Measurements from ENCODE around the gene LYPD8. TPM values are rescaled to one million over a fixed set of nuclear protein-coding genes. Genes with fewer than 3 reads are reported as not detected.
A peak's percentile ranks its signal among the peaks of the same experiment; 100 is the strongest.

LYPD8 gene
- total RNA-seq, 2 experiments from 2014 or later: not detected

DNA sequence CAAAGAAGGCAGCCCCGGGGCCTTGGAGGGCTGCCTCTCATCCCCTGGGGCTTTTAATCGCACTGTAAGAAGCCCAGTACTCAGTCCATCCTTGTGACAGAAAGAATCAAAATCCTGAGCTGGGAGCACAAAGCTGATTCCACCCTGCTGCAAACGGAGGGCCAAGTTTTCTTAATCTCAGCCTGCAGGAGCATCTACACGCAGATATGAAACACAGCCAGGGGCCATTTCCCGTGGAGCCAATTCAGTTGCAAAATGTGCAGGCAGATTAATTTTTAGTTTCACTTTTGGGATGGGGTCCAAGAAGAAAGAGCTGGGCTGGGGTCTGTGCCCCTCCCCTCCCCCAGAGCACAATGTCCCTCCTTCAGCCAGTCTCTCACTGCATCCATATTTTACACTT, 4.4 kb downstream of the LYPD8 start:
- ChIA-PET CTCF (interaction anchor here (1.8 kb wide), 1 partner anchor 55 kb away, joined by 6 read pairs; no protein-coding TSS in a partner anchor), POLR2A (no interaction called here)
- TF ChIP-seq, protein P1, sequence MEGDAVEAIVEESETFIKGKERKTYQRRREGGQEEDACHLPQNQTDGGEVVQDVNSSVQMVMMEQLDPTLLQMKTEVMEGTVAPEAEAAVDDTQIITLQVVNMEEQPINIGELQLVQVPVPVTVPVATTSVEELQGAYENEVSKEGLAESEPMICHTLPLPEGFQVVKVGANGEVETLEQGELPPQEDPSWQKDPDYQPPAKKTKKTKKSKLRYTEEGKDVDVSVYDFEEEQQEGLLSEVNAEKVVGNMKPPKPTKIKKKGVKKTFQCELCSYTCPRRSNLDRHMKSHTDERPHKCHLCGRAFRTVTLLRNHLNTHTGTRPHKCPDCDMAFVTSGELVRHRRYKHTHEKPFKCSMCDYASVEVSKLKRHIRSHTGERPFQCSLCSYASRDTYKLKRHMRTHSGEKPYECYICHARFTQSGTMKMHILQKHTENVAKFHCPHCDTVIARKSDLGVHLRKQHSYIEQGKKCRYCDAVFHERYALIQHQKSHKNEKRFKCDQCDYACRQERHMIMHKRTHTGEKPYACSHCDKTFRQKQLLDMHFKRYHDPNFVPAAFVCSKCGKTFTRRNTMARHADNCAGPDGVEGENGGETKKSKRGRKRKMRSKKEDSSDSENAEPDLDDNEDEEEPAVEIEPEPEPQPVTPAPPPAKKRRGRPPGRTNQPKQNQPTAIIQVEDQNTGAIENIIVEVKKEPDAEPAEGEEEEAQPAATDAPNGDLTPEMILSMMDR (IDR thresholded peaks at IDR 0.05): no peak
- Mint-ChIP-seq H3K4me3 (no peak overlapping the region), H3K36me3 (ENCODE audit: low read depth) (no peaks in the 10 kb centered on the region), H3K27me3 (peaks cover 2% of the 10 kb centered on the region), H3K4me1 (ENCODE audit: low read depth) (peaks cover 11% of the 10 kb centered on the region), H3K27ac (no peak overlapping the region), H3K9me3 (no peaks in the 10 kb centered on the region)
- intact Hi-C loops (cut with micrococcal nuclease): no loop called here
- DNase-seq (no peak), ATAC-seq (peak; percentile 19)

DNA sequence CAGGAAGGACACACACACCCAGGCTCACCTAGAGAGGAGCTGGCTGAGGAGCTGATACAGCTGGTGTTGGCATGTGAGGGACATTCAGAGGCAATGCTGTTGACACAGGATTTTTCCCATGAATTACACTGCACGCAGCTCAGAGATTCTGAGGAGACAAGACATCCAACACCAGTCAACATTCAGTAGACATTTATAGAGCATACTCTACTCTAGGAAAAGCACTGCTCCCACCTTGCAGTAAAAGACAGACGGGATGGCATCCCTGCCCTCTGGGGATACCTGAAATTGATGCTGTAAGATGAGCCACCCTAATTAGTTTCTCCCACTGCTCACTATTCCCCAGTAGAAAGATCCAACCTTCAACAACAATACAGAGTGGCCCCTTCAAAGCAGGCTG, 5.1 kb downstream of the LYPD8 start:
- no peak overlapping the region for H3K27ac Mint-ChIP-seq
- intact Hi-C loops (cut with micrococcal nuclease): no loop called here
- no peaks in the 10 kb centered on the region for H3K36me3 Mint-ChIP-seq (ENCODE audit: low read depth)
- POLR2A ChIA-PET: interaction anchor here (0.6 to 0.8 kb wide), 2 partner anchors 10 to 27 kb away, joined by 3 to 4 read pairs; no protein-coding TSS in a partner anchor
- DNase-seq (no peak), ATAC-seq (no peak)
- H3K27me3 Mint-ChIP-seq: peaks cover 2% of the 10 kb centered on the region
- H3K9me3 Mint-ChIP-seq: no peaks in the 10 kb centered on the region
- TF ChIP-seq, protein P1 (IDR thresholded peaks at IDR 0.05): no peak
- peaks cover 11% of the 10 kb centered on the region for H3K4me1 Mint-ChIP-seq (ENCODE audit: low read depth)
- H3K4me3 Mint-ChIP-seq: no peak overlapping the region
- CTCF ChIA-PET: interaction anchor here (1.8 kb wide), 1 partner anchor 56 kb away, joined by 6 read pairs; no protein-coding TSS in a partner anchor

DNA sequence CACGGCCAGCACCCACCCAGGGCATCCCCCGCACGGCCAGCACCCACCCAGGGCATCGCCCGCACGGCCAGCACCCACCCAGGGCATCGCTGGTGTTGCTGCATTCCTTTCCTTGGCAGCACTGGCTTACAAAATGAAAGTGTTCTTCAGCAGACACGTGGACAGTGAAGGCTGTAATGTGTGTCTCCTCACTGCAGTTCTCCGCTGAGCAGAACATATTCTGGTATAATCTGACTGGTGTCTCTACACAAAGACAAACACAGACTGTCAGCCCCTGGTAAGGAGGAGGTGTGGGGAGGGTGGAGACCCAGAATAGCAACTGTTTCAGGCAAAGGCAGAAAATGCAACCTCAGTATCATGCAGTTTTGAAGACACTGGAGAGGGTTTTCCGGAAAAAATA, 7.3 kb downstream of the LYPD8 start:
- ATAC-seq: no peak
- H3K9me3 Mint-ChIP-seq: no peaks in the 10 kb centered on the region
- no peak overlapping the region for H3K4me3 Mint-ChIP-seq

DNA sequence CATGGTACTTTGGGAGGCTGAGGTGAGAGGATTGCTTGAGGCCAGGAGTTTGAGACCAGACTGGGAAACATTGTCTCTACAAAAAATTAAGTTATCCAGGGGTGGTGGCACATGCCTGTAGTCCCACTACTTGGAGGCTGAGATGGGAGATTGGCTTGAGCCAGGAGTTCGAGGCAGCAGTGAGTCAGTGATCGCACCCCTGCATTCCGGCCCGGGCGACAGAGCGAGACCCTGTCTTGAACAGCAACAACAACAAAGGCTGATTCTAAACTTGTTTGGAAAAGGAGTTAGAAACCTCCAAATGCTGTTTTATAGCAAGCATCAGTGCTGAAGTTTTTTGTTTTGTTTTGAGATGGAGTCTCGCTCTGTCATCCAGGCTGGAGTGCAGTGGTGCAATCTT, 14.7 kb downstream of the LYPD8 start:
- Mint-ChIP-seq H3K27me3 (peaks cover 7% of the 10 kb centered on the region), H3K4me3 (no peak overlapping the region), H3K9me3 (no peaks in the 10 kb centered on the region), H3K36me3 (ENCODE audit: low read depth) (no peaks in the 10 kb centered on the region), H3K4me1 (ENCODE audit: low read depth) (no peaks in the 10 kb centered on the region), H3K27ac (no peak overlapping the region)
- ATAC-seq (no peak), DNase-seq (no peak)
- intact Hi-C loops (cut with micrococcal nuclease): no loop called here
- CTCF ChIA-PET: no interaction called here
- POLR2A ChIA-PET: no interaction called here
- TF ChIP-seq, protein P1 (IDR thresholded peaks at IDR 0.05): no peak

More for the DNA sequence above, 7.3 kb downstream of the LYPD8 start:
- H3K27me3 Mint-ChIP-seq: peaks cover 2% of the 10 kb centered on the region
- H3K36me3 Mint-ChIP-seq (ENCODE audit: low read depth): no peaks in the 10 kb centered on the region
- ChIA-PET CTCF (no interaction called here), POLR2A (no interaction called here)
- intact Hi-C loops (cut with micrococcal nuclease): no loop called here
- H3K27ac Mint-ChIP-seq: no peak overlapping the region
- TF ChIP-seq, protein P1 (IDR thresholded peaks at IDR 0.05): no peak
- no peak for DNase-seq
- H3K4me1 Mint-ChIP-seq (ENCODE audit: low read depth): peaks cover 11% of the 10 kb centered on the region

DNA sequence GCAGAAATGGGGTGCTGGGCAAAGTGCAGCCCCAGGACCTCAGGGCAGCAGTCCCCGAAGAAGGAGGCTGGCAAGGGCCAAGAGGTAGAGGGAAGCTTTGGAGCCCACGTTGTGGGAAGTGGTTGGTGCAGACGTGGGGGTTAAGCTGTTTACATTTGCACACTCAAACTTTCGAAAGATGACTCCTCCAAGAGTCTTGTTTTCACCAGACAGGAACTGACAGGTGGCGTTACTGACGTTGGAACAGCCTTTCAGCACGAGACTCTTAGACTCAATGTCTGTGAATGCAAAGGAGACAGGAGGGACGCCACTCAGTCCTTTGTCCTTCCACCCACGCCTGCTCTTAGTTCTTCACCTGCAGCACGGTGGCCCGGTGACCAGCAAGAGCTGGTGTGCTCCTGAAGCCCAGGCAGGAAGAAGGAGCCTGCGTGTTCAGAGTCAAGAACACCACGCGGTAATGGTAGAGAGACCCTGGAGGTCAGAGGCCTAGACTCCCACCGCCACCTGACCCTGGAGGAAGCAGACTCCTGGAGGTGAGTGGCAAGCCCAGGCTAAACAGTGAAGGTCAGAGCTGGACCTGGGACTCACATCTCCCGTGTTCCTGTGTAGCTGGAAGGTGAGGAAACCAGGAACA, 15.9 kb downstream of the LYPD8 start:
- H3K27me3 Mint-ChIP-seq: peaks cover 12% of the 10 kb centered on the region
- intact Hi-C loops (cut with micrococcal nuclease): no loop called here
- H3K4me3 Mint-ChIP-seq: no peak overlapping the region
- CTCF ChIA-PET: interaction anchor here (1.5 kb wide), 1 partner anchor 67 kb away, joined by 4 read pairs; no protein-coding TSS in a partner anchor
- H3K9me3 Mint-ChIP-seq: peaks cover 5% of the 10 kb centered on the region
- no peaks in the 10 kb centered on the region for H3K36me3 Mint-ChIP-seq (ENCODE audit: low read depth)
- DNase-seq: no peak
- ATAC-seq: no peak
- POLR2A ChIA-PET: interaction anchor here (0.6 to 1.3 kb wide), 2 partner anchors 9 to 10 kb away, joined by 3 read pairs; no protein-coding TSS in a partner anchor
- TF ChIP-seq, protein P1 (IDR thresholded peaks at IDR 0.05): no peak
- no peaks in the 10 kb centered on the region for H3K4me1 Mint-ChIP-seq (ENCODE audit: low read depth)
- H3K27ac Mint-ChIP-seq: no peak overlapping the region

Measured in activated CD8-positive, alpha-beta T cell treated with anti-CD3 and anti-CD28 coated beads for 36 hours (primary cell).